Mucosa of stomach (tissue), 1 donor: ENCODE data around the gene NOC4L.

Experiments
- H3K27me3 ChIP-seq: one replicate; pipeline ENCODE4 v1.7.0; 2013; ENCODE audit warnings: mild to moderate bottlenecking, low read length; ENCODE audit not compliant: control insufficient read depth, insufficient read depth
- H3K36me3 ChIP-seq: one replicate; pipeline ENCODE4 v1.7.0; 2013; ENCODE audit warnings: low read length; ENCODE audit not compliant: control insufficient read depth, insufficient read depth
- H3K4me1 ChIP-seq: one replicate; pipeline ENCODE4 v1.7.0; 2013; ENCODE audit warnings: mild to moderate bottlenecking, low read length; ENCODE audit not compliant: control insufficient read depth, insufficient read depth
- H3K4me3 ChIP-seq: one replicate; pipeline ENCODE4 v1.7.0; 2013; ENCODE audit warnings: low read length
- H3K9ac ChIP-seq: one replicate; pipeline ENCODE4 v1.7.0; 2013; ENCODE audit warnings: mild to moderate bottlenecking, low read length, moderate library complexity
- H3K9me3 ChIP-seq: one replicate; pipeline ENCODE4 v1.7.0; 2013; ENCODE audit warnings: mild to moderate bottlenecking, low read length, moderate library complexity; ENCODE audit not compliant: control insufficient read depth
- donor health status: Pancreatic carcinoma.

The NOC4L gene

GRCh38 chr12:132110677-132111076 lies 33.6 kb upstream of the NOC4L start:
- Histone ChIP-seq H3K4me3 (no peak overlapping the region), H3K4me1 (no peaks in the 10 kb centered on the region), H3K27me3 (no peaks in the 10 kb centered on the region), H3K9ac (no peak overlapping the region), H3K36me3 (no peaks in the 10 kb centered on the region), H3K9me3 (no peaks in the 10 kb centered on the region)

GRCh38 chr12:132111654-132112304 lies 32.5 kb upstream of the NOC4L start:
- Histone ChIP-seq H3K36me3 (no peaks in the 10 kb centered on the region), H3K9me3 (no peaks in the 10 kb centered on the region), H3K9ac (no peak overlapping the region), H3K4me3 (no peak overlapping the region), H3K4me1 (no peaks in the 10 kb centered on the region), H3K27me3 (no peaks in the 10 kb centered on the region)

DNA sequence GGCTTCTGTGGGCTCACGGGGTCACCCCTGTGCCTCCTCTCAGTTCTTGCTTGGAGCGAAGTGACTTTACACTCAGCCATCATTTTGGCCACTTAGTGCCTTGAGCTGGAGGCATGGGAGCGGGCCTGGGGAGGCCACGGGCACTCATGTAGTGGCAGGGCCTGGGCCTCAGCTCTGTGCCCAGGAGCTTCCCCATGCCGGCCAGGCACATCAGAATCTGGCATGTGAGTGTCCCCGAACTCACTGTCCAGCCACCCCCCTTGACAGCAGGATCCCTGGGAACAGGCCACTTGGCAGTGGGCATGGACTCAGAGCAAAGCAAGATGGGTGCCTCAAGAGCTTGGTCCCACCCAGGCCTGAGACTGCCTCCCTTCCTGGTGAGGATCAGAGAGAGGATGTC lies 29.6 kb upstream of the NOC4L start:
- H3K4me3 ChIP-seq = no peak overlapping the region
- H3K9ac ChIP-seq = no peak overlapping the region
- no peaks in the 10 kb centered on the region for H3K4me1 ChIP-seq
- H3K27me3 ChIP-seq = no peaks in the 10 kb centered on the region
- no peaks in the 10 kb centered on the region for H3K36me3 ChIP-seq
- H3K9me3 ChIP-seq = no peaks in the 10 kb centered on the region

- Histone ChIP-seq H3K9ac (no peak overlapping the region), H3K27me3 (no peaks in the 10 kb centered on the region), H3K9me3 (no peaks in the 10 kb centered on the region), H3K36me3 (no peaks in the 10 kb centered on the region), H3K4me1 (no peaks in the 10 kb centered on the region), H3K4me3 (no peak overlapping the region)
Measured at GRCh38 chr12:132115500-132115899, 28.8 kb upstream of the NOC4L start.

GRCh38 chr12:132116709-132117557 lies 27.3 kb upstream of the NOC4L start:
- H3K36me3 ChIP-seq = no peaks in the 10 kb centered on the region
- H3K9ac ChIP-seq = no peak overlapping the region
- no peak overlapping the region for H3K4me3 ChIP-seq
- H3K4me1 ChIP-seq = no peaks in the 10 kb centered on the region
- H3K9me3 ChIP-seq = no peaks in the 10 kb centered on the region
- H3K27me3 ChIP-seq = no peaks in the 10 kb centered on the region

DNA sequence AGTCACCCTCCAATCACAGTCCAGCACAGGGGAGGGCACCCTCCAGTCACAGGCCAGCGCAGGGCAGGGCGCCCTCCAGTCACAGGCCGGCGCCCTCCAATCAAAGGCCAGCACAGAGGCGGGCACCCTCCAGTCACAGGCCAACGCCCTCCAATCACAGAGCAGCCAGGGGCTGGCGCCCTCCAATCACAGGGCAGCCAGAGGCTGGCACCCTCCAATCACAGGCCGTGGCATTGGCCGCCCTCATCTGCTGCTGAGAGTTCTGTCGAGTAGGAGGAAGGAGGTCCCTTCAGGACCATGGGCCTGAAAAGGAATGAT lies 26.7 kb upstream of the NOC4L start:
- H3K36me3 ChIP-seq = no peaks in the 10 kb centered on the region

GRCh38 chr12:132118876-132119275 lies 25.4 kb upstream of the NOC4L start:
- H3K4me3 ChIP-seq = no peak overlapping the region
- H3K27me3 ChIP-seq = no peaks in the 10 kb centered on the region
- H3K9ac ChIP-seq = no peak overlapping the region
- no peaks in the 10 kb centered on the region for H3K36me3 ChIP-seq
- no peaks in the 10 kb centered on the region for H3K9me3 ChIP-seq
- H3K4me1 ChIP-seq = no peaks in the 10 kb centered on the region

More for the DNA sequence above, 26.7 kb upstream of the NOC4L start:
- Histone ChIP-seq H3K9me3 (no peaks in the 10 kb centered on the region), H3K4me1 (no peaks in the 10 kb centered on the region), H3K9ac (no peak overlapping the region), H3K27me3 (no peaks in the 10 kb centered on the region), H3K4me3 (no peak overlapping the region)

DNA sequence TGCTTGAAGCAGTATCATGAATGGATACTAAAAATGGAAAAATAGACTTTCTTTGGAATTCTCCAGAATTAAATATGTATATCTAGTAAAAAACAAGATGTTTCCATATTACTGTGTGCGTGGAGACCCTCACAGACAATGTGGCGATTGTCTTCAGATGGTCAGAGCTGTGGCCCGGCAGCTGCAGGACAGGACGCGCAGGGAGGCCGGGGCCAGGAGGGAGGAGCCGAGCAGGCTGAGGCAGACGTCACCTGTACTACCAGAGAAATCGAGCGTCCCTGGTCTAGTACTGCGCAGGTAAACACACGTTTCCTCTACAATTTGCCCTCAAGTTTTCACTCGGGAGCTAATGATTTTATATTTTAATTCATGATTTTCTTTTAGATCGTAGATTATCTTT lies 23.0 kb upstream of the NOC4L start:
- Histone ChIP-seq H3K4me3 (no peak overlapping the region), H3K27me3 (no peaks in the 10 kb centered on the region), H3K36me3 (no peaks in the 10 kb centered on the region), H3K9ac (no peak overlapping the region), H3K4me1 (no peaks in the 10 kb centered on the region), H3K9me3 (no peaks in the 10 kb centered on the region)

DNA sequence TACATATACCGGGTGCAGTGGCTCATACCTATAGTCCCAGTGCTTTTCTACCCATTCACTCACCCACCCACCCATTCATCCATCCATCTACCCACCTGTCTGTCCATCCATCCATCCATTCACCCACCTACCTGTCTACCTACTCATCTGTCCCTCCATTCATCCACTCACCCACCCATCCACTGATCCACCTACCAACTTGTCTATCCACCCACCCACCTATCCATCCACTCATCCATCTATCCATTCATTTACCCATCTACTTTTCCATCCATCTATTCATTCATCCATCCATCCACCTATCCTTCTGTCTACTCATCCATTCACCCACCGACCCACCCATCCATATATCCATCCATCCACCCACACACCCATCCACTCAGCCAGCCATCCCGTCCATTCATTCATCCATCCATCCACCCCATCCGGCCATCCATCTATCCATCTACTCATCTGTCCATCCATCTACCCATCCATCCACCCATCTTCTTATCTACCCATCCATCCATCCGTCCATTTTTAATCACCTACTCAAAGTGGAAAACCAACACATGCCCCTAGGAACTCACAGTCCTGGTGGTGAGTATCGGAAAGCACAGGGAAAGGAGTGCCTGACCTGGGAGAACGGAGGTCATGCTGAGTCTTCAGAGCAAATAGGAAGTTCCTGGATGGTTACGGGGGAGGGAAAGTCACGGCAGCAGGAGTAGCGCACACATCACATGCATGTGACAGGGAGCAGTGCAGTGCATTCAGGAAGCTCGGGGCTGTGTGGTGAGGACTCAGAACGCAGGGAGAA lies 20.1 kb upstream of the NOC4L start:
- Histone ChIP-seq H3K9ac (no peak overlapping the region), H3K9me3 (no peaks in the 10 kb centered on the region), H3K36me3 (no peaks in the 10 kb centered on the region), H3K4me1 (no peaks in the 10 kb centered on the region), H3K4me3 (no peak overlapping the region), H3K27me3 (no peaks in the 10 kb centered on the region)

DNA sequence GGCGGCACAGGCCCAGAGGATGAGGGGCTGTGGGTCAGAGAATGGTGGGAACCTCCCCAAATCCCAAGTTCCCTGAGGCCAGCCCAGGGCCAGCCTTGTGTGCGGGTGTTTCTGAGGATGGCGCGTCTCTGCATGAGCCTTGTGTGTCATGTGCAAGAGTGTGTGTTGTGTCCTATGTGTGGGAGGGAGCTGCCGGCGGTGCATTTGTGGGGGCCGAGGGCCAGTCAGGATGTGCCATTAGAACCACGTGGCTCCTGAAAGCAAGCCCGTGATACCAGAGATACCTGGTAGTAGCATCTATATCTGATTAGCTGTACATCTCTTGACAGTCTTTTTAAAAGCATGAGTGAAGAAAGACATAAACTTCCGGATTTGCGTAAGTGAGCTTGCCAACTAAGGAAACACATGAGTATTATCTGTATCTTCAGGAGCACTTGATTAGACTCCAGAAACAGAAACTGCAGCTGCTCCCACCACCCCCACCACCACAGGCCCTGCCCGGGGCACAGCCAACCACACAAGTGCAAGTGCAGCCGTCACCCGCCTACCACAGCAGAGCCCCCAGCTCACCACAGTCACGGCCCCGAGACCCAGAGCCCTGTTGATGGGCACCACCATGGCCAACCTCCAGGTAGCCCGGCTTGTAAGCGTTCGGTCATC lies 19.4 kb upstream of the NOC4L start:
- H3K4me3 ChIP-seq = no peak overlapping the region
- no peaks in the 10 kb centered on the region for H3K9me3 ChIP-seq
- H3K4me1 ChIP-seq = no peaks in the 10 kb centered on the region
- no peaks in the 10 kb centered on the region for H3K27me3 ChIP-seq
- H3K9ac ChIP-seq = no peak overlapping the region
- H3K36me3 ChIP-seq = no peaks in the 10 kb centered on the region

DNA sequence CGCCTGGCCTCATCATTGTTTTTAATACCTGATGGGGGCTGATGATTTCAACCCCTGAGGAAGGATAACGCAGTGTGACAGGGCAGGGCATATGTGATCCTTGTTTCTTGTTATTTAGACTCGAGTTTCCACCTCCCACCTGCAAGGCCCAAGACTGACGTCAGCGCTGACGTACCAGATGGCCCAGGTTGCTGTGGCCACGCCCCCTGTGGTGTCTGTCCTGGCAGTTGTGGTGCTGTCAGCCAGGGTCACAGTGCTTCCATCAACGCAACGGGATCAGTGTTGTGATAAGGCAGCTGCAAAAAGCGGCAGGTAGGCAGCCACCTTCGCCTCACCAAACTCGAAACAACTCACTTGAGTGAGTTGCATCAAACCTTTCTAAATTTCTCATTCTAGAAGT lies 18.5 kb upstream of the NOC4L start:
- no peak overlapping the region for H3K4me3 ChIP-seq
- no peaks in the 10 kb centered on the region for H3K27me3 ChIP-seq
- no peaks in the 10 kb centered on the region for H3K9me3 ChIP-seq
- H3K9ac ChIP-seq = no peak overlapping the region
- no peaks in the 10 kb centered on the region for H3K36me3 ChIP-seq
- no peaks in the 10 kb centered on the region for H3K4me1 ChIP-seq

DNA sequence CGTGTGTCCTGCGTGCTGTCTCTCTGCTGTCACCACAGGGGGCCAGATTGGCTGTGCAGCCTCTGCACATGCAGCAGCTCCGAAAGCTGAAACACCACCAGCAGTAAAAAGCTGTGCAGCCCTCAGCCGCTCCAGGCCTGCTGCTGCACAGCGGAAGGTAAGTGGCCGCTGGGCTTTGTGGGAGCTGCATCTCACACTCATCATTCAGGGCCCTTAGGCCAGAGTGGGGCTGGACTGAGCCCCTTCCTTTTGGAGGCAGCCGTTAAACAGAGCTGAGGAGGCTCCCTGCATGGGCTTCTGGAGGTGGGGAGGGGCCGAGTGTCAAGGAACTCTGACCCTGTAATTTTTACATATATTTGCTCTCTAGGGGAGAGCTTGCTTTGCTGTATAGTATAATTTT lies 17.2 kb upstream of the NOC4L start:
- no peaks in the 10 kb centered on the region for H3K36me3 ChIP-seq

More for the DNA sequence above, 17.2 kb upstream of the NOC4L start:
- H3K9ac ChIP-seq = no peak overlapping the region
- no peaks in the 10 kb centered on the region for H3K9me3 ChIP-seq
- H3K4me1 ChIP-seq = no peaks in the 10 kb centered on the region
- no peak overlapping the region for H3K4me3 ChIP-seq
- no peaks in the 10 kb centered on the region for H3K27me3 ChIP-seq
